SH-SY5Y (cell line): ENCODE data around the gene CHRD.

Experiments
- GATA2 ChIP-seq: IDR thresholded peaks from 2 replicates; pipeline ENCODE4 v1.6.1; 2011; ENCODE audit warnings: mild to moderate bottlenecking, low read depth, low read length
- GATA3 ChIP-seq: IDR thresholded peaks from 2 replicates; pipeline ENCODE4 v1.6.1; 2011; ENCODE audit warnings: low read depth, mild to moderate bottlenecking, low read length, moderate library complexity

- TF ChIP-seq GATA3 (no peak), GATA2 (no peak)
These were observed 46.2 kb upstream of the CHRD start for GRCh38 chr3:184333700-184334099.
